WTC11 (cell line): Measurements from ENCODE around the gene ADGRD2. TPM values are rescaled to one million over a fixed set of nuclear protein-coding genes. Genes with fewer than 3 reads are reported as not detected.

Source experiments
- ATAC-seq: fragments of 200-7000 bp; cut with Tn5 transposase; 2 replicates; pipeline ENCODE4 v1.10.0; 2021; ENCODE audit warnings: mild to moderate bottlenecking, moderate library complexity
- CTCF ChIA-PET: fragments of 300-600 bp; sonication (Branson Sonifier 250); formaldehyde crosslinking; loops from one replicate; lab custom pipeline; 2021; ENCODE audit warnings: antibody characterized with exemption; lab: Charles Lee
- POLR2A ChIA-PET: fragments of 350-600 bp; sonication (Branson Sonifier 250); formaldehyde crosslinking; loops from one replicate; lab custom pipeline; 2021; ENCODE audit warnings: antibody characterized with exemption; lab: Charles Lee
- DNase-seq: peaks from one replicate; pipeline ENCODE4 v3.0.0; 2021; ENCODE audit warnings: low spot score
- H3K27ac Mint-ChIP-seq: 2 replicates; pipeline ENCODE4 v1.8.0; 2021; ENCODE audit warnings: mixed read lengths
- H3K27me3 Mint-ChIP-seq: 2 replicates; pipeline ENCODE4 v1.8.0; 2021; ENCODE audit warnings: low read depth, mild to moderate bottlenecking, moderate library complexity, mixed read lengths
- H3K36me3 Mint-ChIP-seq: 2 replicates; pipeline ENCODE4 v1.8.0; 2021; ENCODE audit warnings: mixed read lengths
- H3K4me1 Mint-ChIP-seq: 2 replicates; pipeline ENCODE4 v1.8.0; 2022; ENCODE audit warnings: mixed read lengths
- H3K4me3 Mint-ChIP-seq: 2 replicates; pipeline ENCODE4 v1.8.0; 2021; ENCODE audit warnings: mild to moderate bottlenecking, moderate library complexity, mixed read lengths
- H3K9me3 Mint-ChIP-seq: 2 replicates; pipeline ENCODE4 v1.8.0; 2021; ENCODE audit warnings: mixed read lengths
- GRHL2 ChIP-seq: fragments of 250-450 bp; sonication (Bioruptor Pico); IDR thresholded peaks from 2 replicates; pipeline ENCODE4 v1.8.0; 2022; ENCODE audit warnings: mild to moderate bottlenecking, moderate library complexity; ENCODE audit not compliant: insufficient replicate concordance, severe bottlenecking
- NFYB ChIP-seq: sonication (generic); formaldehyde crosslinking; conservative IDR thresholded peaks from 2 replicates; pipeline ENCODE4 v1.8.0; 2022; ENCODE audit warnings: low read depth, missing genetic modification reagents
- OVOL2 ChIP-seq: fragments of 250-450 bp; sonication (Bioruptor Pico); IDR thresholded peaks from 2 replicates; pipeline ENCODE4 v1.9.0; 2021; ENCODE audit warnings: mild to moderate bottlenecking, borderline replicate concordance
- RELA ChIP-seq: sonication (generic); formaldehyde crosslinking; IDR thresholded peaks from 2 replicates; pipeline ENCODE4 v1.8.1; 2022; ENCODE audit warnings: missing genetic modification reagents, mild to moderate bottlenecking, borderline replicate concordance
- RORB ChIP-seq: fragments of 250-450 bp; sonication (Bioruptor Pico); IDR thresholded peaks from 2 replicates; pipeline ENCODE4 v1.9.0; 2021; ENCODE audit warnings: mild to moderate bottlenecking
- SMAD3 ChIP-seq: sonication (generic); formaldehyde crosslinking; IDR thresholded peaks from 2 replicates; pipeline ENCODE4 v1.8.0; 2022; ENCODE audit warnings: missing genetic modification reagents, mild to moderate bottlenecking, borderline replicate concordance
- TCF7 ChIP-seq: sonication (generic); formaldehyde crosslinking; IDR thresholded peaks from 2 replicates; pipeline ENCODE4 v1.8.0; 2022; ENCODE audit warnings: mild to moderate bottlenecking, low read depth, missing genetic modification reagents, moderate library complexity
- TEAD1 ChIP-seq: sonication (generic); formaldehyde crosslinking; IDR thresholded peaks from 2 replicates; pipeline ENCODE4 v1.8.0; 2022; ENCODE audit warnings: mild to moderate bottlenecking, missing genetic modification reagents
- TEAD4 ChIP-seq: sonication (generic); formaldehyde crosslinking; IDR thresholded peaks from 2 replicates; pipeline ENCODE4 v1.8.0; 2022; ENCODE audit warnings: mild to moderate bottlenecking, missing genetic modification reagents
- ZNF121 ChIP-seq: sonication (generic); formaldehyde crosslinking; IDR thresholded peaks from 2 replicates; pipeline ENCODE4 v1.8.0; 2023; ENCODE audit warnings: missing genetic modification reagents
- ZNF263 ChIP-seq: sonication (generic); formaldehyde crosslinking; IDR thresholded peaks from 2 replicates; pipeline ENCODE4 v1.8.1; 2022; ENCODE audit warnings: low read depth, mild to moderate bottlenecking, moderate library complexity, missing genetic modification reagents
- total RNA-seq: library from RNA; stranded (reverse); gene quantifications from 3 replicates; pipeline ENCODE4 v1.2.3, GENCODE V29; 2021
- TF ChIP-seq, protein P1 (sequence below): sonication (generic); formaldehyde crosslinking; IDR thresholded peaks from 2 replicates; pipeline ENCODE4 v1.8.1; 2022; ENCODE audit warnings: missing genetic modification reagents, borderline replicate concordance
- TF ChIP-seq, protein P2 (sequence below): sonication (generic); formaldehyde crosslinking; conservative IDR thresholded peaks from 2 replicates; pipeline ENCODE4 v1.8.1; 2023; ENCODE audit warnings: mild to moderate bottlenecking, low read depth, missing genetic modification reagents, moderate library complexity
- TF ChIP-seq, protein P3 (sequence below): sonication (generic); formaldehyde crosslinking; IDR thresholded peaks from 2 replicates; pipeline ENCODE4 v1.8.1; 2023; ENCODE audit warnings: mild to moderate bottlenecking, missing genetic modification reagents
- TF ChIP-seq, protein P4 (sequence below): sonication (generic); formaldehyde crosslinking; IDR thresholded peaks from 2 replicates; pipeline ENCODE4 v1.8.1; 2022; ENCODE audit warnings: low read depth, mild to moderate bottlenecking, moderate library complexity, missing genetic modification reagents, borderline replicate concordance
- TF ChIP-seq, protein P5 (sequence below): sonication (generic); formaldehyde crosslinking; IDR thresholded peaks from 2 replicates; pipeline ENCODE4 v1.8.0; 2022; ENCODE audit warnings: mild to moderate bottlenecking, missing genetic modification reagents
- TF ChIP-seq, protein P6 (sequence below): sonication (generic); formaldehyde crosslinking; IDR thresholded peaks from 2 replicates; pipeline ENCODE4 v1.8.0; 2022; ENCODE audit warnings: mild to moderate bottlenecking, missing genetic modification reagents
- TF ChIP-seq, protein P7 (sequence below): fragments of 250-450 bp; sonication (Bioruptor Pico); IDR thresholded peaks from 2 replicates; pipeline ENCODE4 v1.9.0; 2021; ENCODE audit warnings: mild to moderate bottlenecking, borderline replicate concordance
- TF ChIP-seq, protein P8 (sequence below): sonication (generic); formaldehyde crosslinking; IDR thresholded peaks from 2 replicates; pipeline ENCODE4 v1.8.1; 2023; ENCODE audit warnings: mild to moderate bottlenecking, missing genetic modification reagents, moderate library complexity
- TF ChIP-seq, protein P9 (sequence below): sonication (generic); formaldehyde crosslinking; conservative IDR thresholded peaks from 2 replicates; pipeline ENCODE4 v1.8.1; 2022; ENCODE audit warnings: mild to moderate bottlenecking, missing genetic modification reagents

The ADGRD2 gene
- total RNA-seq, 1 experiment from 2014 or later = 0.61 TPM

DNA sequence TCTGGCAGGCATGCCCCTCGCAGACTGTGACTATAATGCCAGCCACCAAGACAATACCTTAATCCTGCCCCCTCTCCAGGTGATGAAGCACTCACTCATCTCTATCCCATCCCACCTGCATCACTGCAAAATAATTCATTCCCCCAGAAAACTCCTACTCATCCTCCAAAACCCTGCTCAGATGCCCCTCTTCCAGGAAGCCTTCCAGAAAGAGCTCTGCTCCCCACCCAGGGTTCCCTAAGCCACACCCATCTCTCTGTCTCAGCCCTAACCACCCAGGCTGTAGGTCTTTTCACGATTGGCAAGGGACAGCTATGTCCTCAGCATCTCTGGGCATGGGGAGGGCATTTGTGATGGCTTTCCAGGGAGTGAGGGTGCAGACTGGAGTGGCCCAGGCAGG is 39.8 kb downstream of the ADGRD2 start (continued):
- TF ChIP-seq, protein P1, sequence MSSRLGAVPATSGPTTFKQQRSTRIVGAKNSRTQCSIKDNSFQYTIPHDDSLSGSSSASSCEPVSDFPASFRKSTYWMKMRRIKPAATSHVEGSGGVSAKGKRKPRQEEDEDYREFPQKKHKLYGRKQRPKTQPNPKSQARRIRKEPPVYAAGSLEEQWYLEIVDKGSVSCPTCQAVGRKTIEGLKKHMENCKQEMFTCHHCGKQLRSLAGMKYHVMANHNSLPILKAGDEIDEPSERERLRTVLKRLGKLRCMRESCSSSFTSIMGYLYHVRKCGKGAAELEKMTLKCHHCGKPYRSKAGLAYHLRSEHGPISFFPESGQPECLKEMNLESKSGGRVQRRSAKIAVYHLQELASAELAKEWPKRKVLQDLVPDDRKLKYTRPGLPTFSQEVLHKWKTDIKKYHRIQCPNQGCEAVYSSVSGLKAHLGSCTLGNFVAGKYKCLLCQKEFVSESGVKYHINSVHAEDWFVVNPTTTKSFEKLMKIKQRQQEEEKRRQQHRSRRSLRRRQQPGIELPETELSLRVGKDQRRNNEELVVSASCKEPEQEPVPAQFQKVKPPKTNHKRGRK = no peak
- TF ChIP-seq ZNF121 (CRISPR knock-in tag) (no peak), RELA (CRISPR knock-in tag) (no peak)
- TF ChIP-seq, protein P2, sequence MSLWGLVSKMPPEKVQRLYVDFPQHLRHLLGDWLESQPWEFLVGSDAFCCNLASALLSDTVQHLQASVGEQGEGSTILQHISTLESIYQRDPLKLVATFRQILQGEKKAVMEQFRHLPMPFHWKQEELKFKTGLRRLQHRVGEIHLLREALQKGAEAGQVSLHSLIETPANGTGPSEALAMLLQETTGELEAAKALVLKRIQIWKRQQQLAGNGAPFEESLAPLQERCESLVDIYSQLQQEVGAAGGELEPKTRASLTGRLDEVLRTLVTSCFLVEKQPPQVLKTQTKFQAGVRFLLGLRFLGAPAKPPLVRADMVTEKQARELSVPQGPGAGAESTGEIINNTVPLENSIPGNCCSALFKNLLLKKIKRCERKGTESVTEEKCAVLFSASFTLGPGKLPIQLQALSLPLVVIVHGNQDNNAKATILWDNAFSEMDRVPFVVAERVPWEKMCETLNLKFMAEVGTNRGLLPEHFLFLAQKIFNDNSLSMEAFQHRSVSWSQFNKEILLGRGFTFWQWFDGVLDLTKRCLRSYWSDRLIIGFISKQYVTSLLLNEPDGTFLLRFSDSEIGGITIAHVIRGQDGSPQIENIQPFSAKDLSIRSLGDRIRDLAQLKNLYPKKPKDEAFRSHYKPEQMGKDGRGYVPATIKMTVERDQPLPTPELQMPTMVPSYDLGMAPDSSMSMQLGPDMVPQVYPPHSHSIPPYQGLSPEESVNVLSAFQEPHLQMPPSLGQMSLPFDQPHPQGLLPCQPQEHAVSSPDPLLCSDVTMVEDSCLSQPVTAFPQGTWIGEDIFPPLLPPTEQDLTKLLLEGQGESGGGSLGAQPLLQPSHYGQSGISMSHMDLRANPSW (CRISPR knock-in tag) = no peak

DNA sequence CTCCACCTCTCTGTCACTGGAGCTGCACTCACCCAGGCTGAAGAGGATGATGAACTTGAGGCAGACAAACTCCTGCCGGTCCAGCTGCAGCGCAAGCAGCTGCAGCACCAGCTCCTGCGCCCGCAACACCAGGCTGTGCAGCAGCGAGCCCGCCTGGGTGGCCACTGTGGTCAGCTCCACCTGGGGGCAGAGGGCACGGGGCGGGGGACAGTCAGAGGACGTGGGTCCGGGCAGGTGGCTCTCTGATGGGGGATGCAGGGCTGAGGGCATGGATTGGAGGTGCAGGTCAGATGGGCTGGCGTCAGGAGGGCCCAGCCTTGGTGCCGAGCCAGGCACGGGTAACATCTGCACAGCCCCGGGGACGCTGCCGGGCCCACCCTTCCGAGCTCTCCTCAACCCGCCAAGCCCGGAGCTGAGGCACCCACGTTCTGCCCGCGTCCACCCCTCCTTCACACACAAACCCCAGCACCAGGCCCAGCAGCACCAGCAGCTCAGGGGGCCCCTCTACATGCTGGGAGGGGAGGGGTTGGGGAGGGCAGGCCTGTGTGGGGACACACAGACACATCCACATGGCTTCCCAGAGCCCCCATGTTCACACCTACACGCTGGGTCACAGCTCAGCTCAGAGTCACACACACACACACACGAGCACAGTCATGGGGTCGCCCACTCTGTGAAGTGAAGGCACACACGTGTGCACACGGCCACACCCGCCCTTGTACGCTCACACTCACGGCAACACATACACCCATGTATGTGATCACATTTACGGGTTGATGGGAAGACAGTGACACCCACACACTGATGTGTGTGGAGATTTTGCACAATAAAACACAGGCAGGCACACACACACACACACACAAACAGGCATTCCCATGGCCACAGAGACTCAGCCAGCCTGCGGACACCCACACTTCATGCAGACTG is 41.1 kb downstream of the ADGRD2 start:
- H3K27me3 Mint-ChIP-seq = no peaks in the 10 kb centered on the region; the same call in 1 of the 2 replicates
- DNase-seq (no peak), ATAC-seq (no peak)
- no peak overlapping the region for H3K4me3 Mint-ChIP-seq
- H3K4me1 Mint-ChIP-seq = peaks cover 10% of the 10 kb centered on the region
- CTCF ChIA-PET = interaction anchor here (0.9 to 1.2 kb wide), 3 partner anchors 14 to 126 kb away, joined by 3 to 6 read pairs (median 5); no protein-coding TSS in a partner anchor
- no peak for TF ChIP-seq TCF7 (CRISPR knock-in tag)
- TF ChIP-seq, protein P3, sequence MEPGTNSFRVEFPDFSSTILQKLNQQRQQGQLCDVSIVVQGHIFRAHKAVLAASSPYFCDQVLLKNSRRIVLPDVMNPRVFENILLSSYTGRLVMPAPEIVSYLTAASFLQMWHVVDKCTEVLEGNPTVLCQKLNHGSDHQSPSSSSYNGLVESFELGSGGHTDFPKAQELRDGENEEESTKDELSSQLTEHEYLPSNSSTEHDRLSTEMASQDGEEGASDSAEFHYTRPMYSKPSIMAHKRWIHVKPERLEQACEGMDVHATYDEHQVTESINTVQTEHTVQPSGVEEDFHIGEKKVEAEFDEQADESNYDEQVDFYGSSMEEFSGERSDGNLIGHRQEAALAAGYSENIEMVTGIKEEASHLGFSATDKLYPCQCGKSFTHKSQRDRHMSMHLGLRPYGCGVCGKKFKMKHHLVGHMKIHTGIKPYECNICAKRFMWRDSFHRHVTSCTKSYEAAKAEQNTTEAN (CRISPR knock-in tag) = no peak
- TF ChIP-seq, protein P4, sequence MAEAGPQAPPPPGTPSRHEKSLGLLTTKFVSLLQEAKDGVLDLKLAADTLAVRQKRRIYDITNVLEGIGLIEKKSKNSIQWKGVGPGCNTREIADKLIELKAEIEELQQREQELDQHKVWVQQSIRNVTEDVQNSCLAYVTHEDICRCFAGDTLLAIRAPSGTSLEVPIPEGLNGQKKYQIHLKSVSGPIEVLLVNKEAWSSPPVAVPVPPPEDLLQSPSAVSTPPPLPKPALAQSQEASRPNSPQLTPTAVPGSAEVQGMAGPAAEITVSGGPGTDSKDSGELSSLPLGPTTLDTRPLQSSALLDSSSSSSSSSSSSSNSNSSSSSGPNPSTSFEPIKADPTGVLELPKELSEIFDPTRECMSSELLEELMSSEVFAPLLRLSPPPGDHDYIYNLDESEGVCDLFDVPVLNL (CRISPR knock-in tag) = no peak
- TF ChIP-seq, protein P5, sequence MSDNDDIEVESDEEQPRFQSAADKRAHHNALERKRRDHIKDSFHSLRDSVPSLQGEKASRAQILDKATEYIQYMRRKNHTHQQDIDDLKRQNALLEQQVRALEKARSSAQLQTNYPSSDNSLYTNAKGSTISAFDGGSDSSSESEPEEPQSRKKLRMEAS (CRISPR knock-in tag) = no peak
- TF ChIP-seq OVOL2 = no peak
- no peak for TF ChIP-seq ZNF263
- TF ChIP-seq TEAD4 (CRISPR knock-in tag) = no peak
- TF ChIP-seq GRHL2 (CRISPR knock-in tag) = no peak
- TF ChIP-seq, protein P6, sequence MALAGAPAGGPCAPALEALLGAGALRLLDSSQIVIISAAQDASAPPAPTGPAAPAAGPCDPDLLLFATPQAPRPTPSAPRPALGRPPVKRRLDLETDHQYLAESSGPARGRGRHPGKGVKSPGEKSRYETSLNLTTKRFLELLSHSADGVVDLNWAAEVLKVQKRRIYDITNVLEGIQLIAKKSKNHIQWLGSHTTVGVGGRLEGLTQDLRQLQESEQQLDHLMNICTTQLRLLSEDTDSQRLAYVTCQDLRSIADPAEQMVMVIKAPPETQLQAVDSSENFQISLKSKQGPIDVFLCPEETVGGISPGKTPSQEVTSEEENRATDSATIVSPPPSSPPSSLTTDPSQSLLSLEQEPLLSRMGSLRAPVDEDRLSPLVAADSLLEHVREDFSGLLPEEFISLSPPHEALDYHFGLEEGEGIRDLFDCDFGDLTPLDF = no peak
- no peak for TF ChIP-seq SMAD3 (CRISPR knock-in tag)
- no peak for TF ChIP-seq NFYB (CRISPR knock-in tag)
- TF ChIP-seq, protein P7, sequence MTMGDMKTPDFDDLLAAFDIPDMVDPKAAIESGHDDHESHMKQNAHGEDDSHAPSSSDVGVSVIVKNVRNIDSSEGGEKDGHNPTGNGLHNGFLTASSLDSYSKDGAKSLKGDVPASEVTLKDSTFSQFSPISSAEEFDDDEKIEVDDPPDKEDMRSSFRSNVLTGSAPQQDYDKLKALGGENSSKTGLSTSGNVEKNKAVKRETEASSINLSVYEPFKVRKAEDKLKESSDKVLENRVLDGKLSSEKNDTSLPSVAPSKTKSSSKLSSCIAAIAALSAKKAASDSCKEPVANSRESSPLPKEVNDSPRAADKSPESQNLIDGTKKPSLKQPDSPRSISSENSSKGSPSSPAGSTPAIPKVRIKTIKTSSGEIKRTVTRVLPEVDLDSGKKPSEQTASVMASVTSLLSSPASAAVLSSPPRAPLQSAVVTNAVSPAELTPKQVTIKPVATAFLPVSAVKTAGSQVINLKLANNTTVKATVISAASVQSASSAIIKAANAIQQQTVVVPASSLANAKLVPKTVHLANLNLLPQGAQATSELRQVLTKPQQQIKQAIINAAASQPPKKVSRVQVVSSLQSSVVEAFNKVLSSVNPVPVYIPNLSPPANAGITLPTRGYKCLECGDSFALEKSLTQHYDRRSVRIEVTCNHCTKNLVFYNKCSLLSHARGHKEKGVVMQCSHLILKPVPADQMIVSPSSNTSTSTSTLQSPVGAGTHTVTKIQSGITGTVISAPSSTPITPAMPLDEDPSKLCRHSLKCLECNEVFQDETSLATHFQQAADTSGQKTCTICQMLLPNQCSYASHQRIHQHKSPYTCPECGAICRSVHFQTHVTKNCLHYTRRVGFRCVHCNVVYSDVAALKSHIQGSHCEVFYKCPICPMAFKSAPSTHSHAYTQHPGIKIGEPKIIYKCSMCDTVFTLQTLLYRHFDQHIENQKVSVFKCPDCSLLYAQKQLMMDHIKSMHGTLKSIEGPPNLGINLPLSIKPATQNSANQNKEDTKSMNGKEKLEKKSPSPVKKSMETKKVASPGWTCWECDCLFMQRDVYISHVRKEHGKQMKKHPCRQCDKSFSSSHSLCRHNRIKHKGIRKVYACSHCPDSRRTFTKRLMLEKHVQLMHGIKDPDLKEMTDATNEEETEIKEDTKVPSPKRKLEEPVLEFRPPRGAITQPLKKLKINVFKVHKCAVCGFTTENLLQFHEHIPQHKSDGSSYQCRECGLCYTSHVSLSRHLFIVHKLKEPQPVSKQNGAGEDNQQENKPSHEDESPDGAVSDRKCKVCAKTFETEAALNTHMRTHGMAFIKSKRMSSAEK (CRISPR knock-in tag) = no peak
- TF ChIP-seq, protein P8, sequence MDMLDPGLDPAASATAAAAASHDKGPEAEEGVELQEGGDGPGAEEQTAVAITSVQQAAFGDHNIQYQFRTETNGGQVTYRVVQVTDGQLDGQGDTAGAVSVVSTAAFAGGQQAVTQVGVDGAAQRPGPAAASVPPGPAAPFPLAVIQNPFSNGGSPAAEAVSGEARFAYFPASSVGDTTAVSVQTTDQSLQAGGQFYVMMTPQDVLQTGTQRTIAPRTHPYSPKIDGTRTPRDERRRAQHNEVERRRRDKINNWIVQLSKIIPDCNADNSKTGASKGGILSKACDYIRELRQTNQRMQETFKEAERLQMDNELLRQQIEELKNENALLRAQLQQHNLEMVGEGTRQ (CRISPR knock-in tag) = no peak
- no peak for TF ChIP-seq TEAD1
- TF ChIP-seq, protein P9, sequence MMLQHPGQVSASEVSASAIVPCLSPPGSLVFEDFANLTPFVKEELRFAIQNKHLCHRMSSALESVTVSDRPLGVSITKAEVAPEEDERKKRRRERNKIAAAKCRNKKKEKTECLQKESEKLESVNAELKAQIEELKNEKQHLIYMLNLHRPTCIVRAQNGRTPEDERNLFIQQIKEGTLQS (CRISPR knock-in tag) = no peak
- no peak for TF ChIP-seq RORB (CRISPR knock-in tag)
- TF ChIP-seq, all 79 proteins: peak for 0
- Mint-ChIP-seq H3K36me3 (no peaks in the 10 kb centered on the region), H3K9me3 (no peaks in the 10 kb centered on the region), H3K27ac (peak overlapping the region; percentile 60; the same call in 1 of the 2 replicates)
- POLR2A ChIA-PET = no interaction called here
